Ishikawa (cell line): ENCODE data around the gene SERP1.
A peak's percentile ranks its signal among the peaks of the same experiment; 100 is the strongest.

ENCODE experiments used
- CEBPB ChIP-seq: IDR thresholded peaks from 2 replicates; pipeline ENCODE4 v1.6.1; 2012
- CREB1 ChIP-seq: IDR thresholded peaks from 2 replicates; pipeline ENCODE4 v1.6.1; 2012; ENCODE audit warnings: low read depth
- EGR1 ChIP-seq: IDR thresholded peaks from 2 replicates; pipeline ENCODE4 v1.6.1; 2012
- EP300 ChIP-seq: IDR thresholded peaks from 2 replicates; pipeline ENCODE4 v1.6.1; 2012; ENCODE audit warnings: borderline replicate concordance
- FOXM1 ChIP-seq: IDR thresholded peaks from 2 replicates; pipeline ENCODE4 v1.6.1; 2012; ENCODE audit warnings: low read depth, borderline replicate concordance
- MAX ChIP-seq: IDR thresholded peaks from 2 replicates; pipeline ENCODE4 v1.6.1; 2012
- NFIC ChIP-seq: IDR thresholded peaks from 2 replicates; pipeline ENCODE4 v1.6.1; 2012
- RAD21 ChIP-seq: IDR thresholded peaks from 2 replicates; pipeline ENCODE4 v1.6.1; 2012; ENCODE audit warnings: low read depth
- TAF1 ChIP-seq: IDR thresholded peaks from 2 replicates; pipeline ENCODE4 v1.6.1; 2012; ENCODE audit warnings: low read depth, mild to moderate bottlenecking
- TCF12 ChIP-seq: IDR thresholded peaks from 2 replicates; pipeline ENCODE4 v1.6.1; 2012; ENCODE audit warnings: low read depth
- TEAD4 ChIP-seq: IDR thresholded peaks from 2 replicates; pipeline ENCODE4 v1.6.1; 2012
- USF1 ChIP-seq: IDR thresholded peaks from 2 replicates; pipeline ENCODE4 v1.6.1; 2012
- YY1 ChIP-seq: IDR thresholded peaks from 2 replicates; pipeline ENCODE4 v1.6.1; 2012; ENCODE audit warnings: low read depth
- ZBTB7A ChIP-seq: IDR thresholded peaks from 2 replicates; pipeline ENCODE4 v1.6.1; 2012; ENCODE audit warnings: low read depth
- TF ChIP-seq, protein P1 (sequence below): IDR thresholded peaks from 2 replicates; pipeline ENCODE4 v1.6.1; 2012; ENCODE audit warnings: low read depth, mild to moderate bottlenecking

The SERP1 gene

DNA sequence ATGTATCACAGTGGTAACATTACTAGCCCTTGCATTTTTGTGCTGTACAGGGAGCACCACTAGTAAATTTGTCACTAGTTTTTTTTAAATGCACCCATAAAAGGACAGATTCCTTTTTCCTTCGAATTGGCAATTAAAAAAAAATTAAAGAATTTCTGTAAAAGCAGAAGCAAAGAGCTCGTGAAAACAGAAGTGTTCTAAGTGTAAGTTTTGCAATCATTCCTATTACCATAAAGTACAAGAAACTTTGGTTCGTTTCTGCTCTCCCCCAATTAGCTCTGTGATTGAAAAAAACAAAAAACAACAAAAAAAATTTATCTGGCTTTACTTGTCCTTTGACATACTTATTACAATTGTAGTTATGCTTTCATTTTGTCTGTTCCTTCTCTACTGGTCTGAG is 5.3 kb downstream of the SERP1 start:
- TF ChIP-seq, protein P1, sequence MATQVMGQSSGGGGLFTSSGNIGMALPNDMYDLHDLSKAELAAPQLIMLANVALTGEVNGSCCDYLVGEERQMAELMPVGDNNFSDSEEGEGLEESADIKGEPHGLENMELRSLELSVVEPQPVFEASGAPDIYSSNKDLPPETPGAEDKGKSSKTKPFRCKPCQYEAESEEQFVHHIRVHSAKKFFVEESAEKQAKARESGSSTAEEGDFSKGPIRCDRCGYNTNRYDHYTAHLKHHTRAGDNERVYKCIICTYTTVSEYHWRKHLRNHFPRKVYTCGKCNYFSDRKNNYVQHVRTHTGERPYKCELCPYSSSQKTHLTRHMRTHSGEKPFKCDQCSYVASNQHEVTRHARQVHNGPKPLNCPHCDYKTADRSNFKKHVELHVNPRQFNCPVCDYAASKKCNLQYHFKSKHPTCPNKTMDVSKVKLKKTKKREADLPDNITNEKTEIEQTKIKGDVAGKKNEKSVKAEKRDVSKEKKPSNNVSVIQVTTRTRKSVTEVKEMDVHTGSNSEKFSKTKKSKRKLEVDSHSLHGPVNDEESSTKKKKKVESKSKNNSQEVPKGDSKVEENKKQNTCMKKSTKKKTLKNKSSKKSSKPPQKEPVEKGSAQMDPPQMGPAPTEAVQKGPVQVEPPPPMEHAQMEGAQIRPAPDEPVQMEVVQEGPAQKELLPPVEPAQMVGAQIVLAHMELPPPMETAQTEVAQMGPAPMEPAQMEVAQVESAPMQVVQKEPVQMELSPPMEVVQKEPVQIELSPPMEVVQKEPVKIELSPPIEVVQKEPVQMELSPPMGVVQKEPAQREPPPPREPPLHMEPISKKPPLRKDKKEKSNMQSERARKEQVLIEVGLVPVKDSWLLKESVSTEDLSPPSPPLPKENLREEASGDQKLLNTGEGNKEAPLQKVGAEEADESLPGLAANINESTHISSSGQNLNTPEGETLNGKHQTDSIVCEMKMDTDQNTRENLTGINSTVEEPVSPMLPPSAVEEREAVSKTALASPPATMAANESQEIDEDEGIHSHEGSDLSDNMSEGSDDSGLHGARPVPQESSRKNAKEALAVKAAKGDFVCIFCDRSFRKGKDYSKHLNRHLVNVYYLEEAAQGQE = no peak
- TF ChIP-seq USF1 (no peak), TCF12 (no peak), CEBPB (no peak), EP300 (no peak), TAF1 (no peak)

DNA sequence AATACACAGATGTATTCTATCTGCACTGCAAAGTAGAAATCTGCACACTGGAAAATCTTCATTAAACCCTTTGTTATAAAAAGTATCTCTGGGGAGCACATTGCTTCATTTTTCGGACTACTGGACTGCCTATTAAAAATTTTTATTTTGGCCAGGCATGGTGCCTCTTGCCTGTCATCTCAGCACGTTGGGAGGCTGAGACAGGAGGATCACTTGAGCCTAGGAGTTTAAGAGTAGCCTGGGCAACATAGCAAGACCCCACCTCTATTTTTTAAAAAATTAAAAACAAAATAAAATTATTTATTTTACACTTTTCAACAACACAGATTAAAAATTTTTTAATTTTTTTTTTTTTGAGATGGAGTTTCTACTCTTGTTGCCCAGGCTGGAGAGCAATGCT is 6.0 kb downstream of the SERP1 start:
- TF ChIP-seq CREB1 (0 out of 2 replicates have a peak, but pooled peaks have one; percentile 15), USF1 (no peak)

- no peak for TF ChIP-seq YY1
- no peak for TF ChIP-seq TCF12
- TF ChIP-seq TEAD4 = no peak
- no peak for TF ChIP-seq FOXM1
- no peak for TF ChIP-seq ZBTB7A
These were observed 7.7 kb downstream of the SERP1 start for GRCh38 chr3:150538324-150539208.

GRCh38 chr3:150535204-150535603 is 11.1 kb downstream of the SERP1 start:
- no peak for TF ChIP-seq FOXM1
- TF ChIP-seq, protein P1 = no peak
- no peak for TF ChIP-seq EP300
- TF ChIP-seq CREB1 = no peak
- no peak for TF ChIP-seq MAX
- TF ChIP-seq EGR1 = no peak
- no peak for TF ChIP-seq TAF1
- TF ChIP-seq YY1 = no peak
- no peak for TF ChIP-seq TEAD4
- no peak for TF ChIP-seq RAD21
- TF ChIP-seq USF1 = no peak
- no peak for TF ChIP-seq TCF12

DNA sequence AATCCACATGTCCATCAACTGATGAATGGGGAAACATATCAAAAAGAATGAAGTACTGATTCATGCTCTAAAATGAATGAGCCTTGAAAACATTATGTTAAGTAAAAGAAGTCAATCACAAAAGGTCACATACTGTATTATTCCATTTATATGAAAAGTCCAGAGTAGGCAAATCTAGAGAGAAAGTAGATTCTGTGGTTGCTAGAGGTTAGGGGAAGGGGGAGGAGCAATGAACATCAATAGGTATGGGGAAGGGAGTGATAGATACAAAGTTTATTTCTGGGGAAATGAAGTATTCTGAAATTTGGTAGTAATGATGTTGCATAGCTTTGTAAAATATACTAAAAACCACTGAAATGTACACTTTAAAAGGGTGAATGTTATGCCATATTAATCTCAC is 14.5 kb downstream of the SERP1 start:
- no peak for TF ChIP-seq USF1
- TF ChIP-seq RAD21 = no peak

GRCh38 chr3:150528354-150528797 is 17.9 kb downstream of the SERP1 start:
- TF ChIP-seq TEAD4 = no peak
- peak; percentile 18; the same call in 1 of the 2 replicates for TF ChIP-seq RAD21
- TF ChIP-seq NFIC = no peak
